CD8-positive, alpha-beta memory T cell (primary cell): ENCODE data around the gene APCS. TPM values are rescaled to one million over a fixed set of nuclear protein-coding genes. Genes with fewer than 3 reads are reported as not detected.

ENCODE experiments used
- CTCF ChIA-PET: fragments of 350-600 bp; sonication (Branson Sonifier 250); formaldehyde crosslinking; loops from one replicate; lab custom pipeline; 2021; ENCODE audit warnings: antibody characterized with exemption; lab: Charles Lee
- POLR2A ChIA-PET: fragments of 350-600 bp; sonication (Branson Sonifier 250); formaldehyde crosslinking; loops from one replicate; lab custom pipeline; 2021; ENCODE audit warnings: antibody characterized with exemption; lab: Charles Lee
- DNase-seq, 5 donors: peaks; one replicate each; pipeline versions ENCODE4 v3.0.0 to v3.0.0-alpha.2; 2020 to 2022; ENCODE audit warnings: mixed read lengths in 1 of 5
- H3K27ac ChIP-seq: one replicate; pipeline ENCODE4 v1.7.0; 2013; ENCODE audit warnings: low read depth, mild to moderate bottlenecking, low read length, moderate library complexity
- H3K27me3 ChIP-seq: 2 replicates; pipeline ENCODE4 v1.7.0; 2013; ENCODE audit warnings: low read length, mild to moderate bottlenecking; ENCODE audit not compliant: insufficient read depth, poor library complexity, severe bottlenecking
- H3K36me3 ChIP-seq: 2 replicates; pipeline ENCODE4 v1.7.0; 2013; ENCODE audit warnings: mild to moderate bottlenecking, low read length, moderate library complexity; ENCODE audit not compliant: insufficient read depth
- H3K4me1 ChIP-seq: 2 replicates; pipeline ENCODE4 v1.7.0; 2013; ENCODE audit warnings: mild to moderate bottlenecking, low read length, moderate library complexity; ENCODE audit not compliant: insufficient read depth
- H3K4me3 ChIP-seq: 2 replicates; pipeline ENCODE4 v1.7.0; 2013; ENCODE audit warnings: mild to moderate bottlenecking, low read length
- H3K9me3 ChIP-seq: 2 replicates; pipeline ENCODE4 v1.7.0; 2013; ENCODE audit warnings: mild to moderate bottlenecking, low read length
- H3K27ac Mint-ChIP-seq, 8 donors: one replicate each; pipeline ENCODE4 v1.8.0; 2020 to 2021; ENCODE audit warnings: mixed read lengths in 8 of 8, mild to moderate bottlenecking in 6 of 8, inconsistent platforms in 3 of 8, moderate library complexity in 3 of 8
- H3K27me3 Mint-ChIP-seq, 2 donors: one replicate each; pipeline ENCODE4 v1.8.0; 2020 to 2021; ENCODE audit warnings: mixed read lengths in 2 of 2, mild to moderate bottlenecking in 1 of 2, moderate library complexity in 1 of 2
- H3K36me3 Mint-ChIP-seq, 3 donors: one replicate each; pipeline ENCODE4 v1.8.0; 2020 to 2021; ENCODE audit warnings: mixed read lengths in 3 of 3, inconsistent platforms in 1 of 3, mild to moderate bottlenecking in 1 of 3
- H3K4me1 Mint-ChIP-seq, 3 donors: one replicate each; pipeline ENCODE4 v1.8.0; 2020 to 2021; ENCODE audit warnings: mixed read lengths in 3 of 3, inconsistent platforms in 1 of 3, mild to moderate bottlenecking in 1 of 3
- H3K4me3 Mint-ChIP-seq, 7 donors: one replicate each; pipeline ENCODE4 v1.8.0; 2020 to 2021; ENCODE audit warnings: mixed read lengths in 7 of 7, mild to moderate bottlenecking in 6 of 7, moderate library complexity in 4 of 7, inconsistent platforms in 2 of 7
- H3K9me3 Mint-ChIP-seq, 5 donors: one replicate each; pipeline ENCODE4 v1.8.0; 2020 to 2022; ENCODE audit warnings: mixed read lengths in 5 of 5, mild to moderate bottlenecking in 3 of 5, moderate library complexity in 2 of 5, inconsistent platforms in 1 of 5
- polyA plus RNA-seq: library from polyadenylated mRNA; unstranded; fragments of 300-500 nt; fragmentation: Illumina TruSeq; gene quantifications from one replicate; pipeline ENCODE4 v1.2.3, GENCODE V29; 2021
- total RNA-seq, 2 experiments: library from RNA; stranded (reverse); gene quantifications; one replicate each; pipeline ENCODE4 v1.2.3, GENCODE V29; 2021

The APCS gene
- total and polyA plus RNA-seq, 3 experiments from 2014 or later: not detected

- Histone ChIP-seq H3K9me3 (no peaks in the 10 kb centered on the region), H3K27ac (no peak overlapping the region), H3K27me3 (no peaks in the 10 kb centered on the region), H3K4me1 (no peaks in the 10 kb centered on the region), H3K4me3 (no peak overlapping the region), H3K36me3 (no peaks in the 10 kb centered on the region)
- Mint-ChIP-seq H3K9me3 (peaks cover 0 to 3% (median 0%) of the 10 kb centered on the region in 5 donors), H3K36me3 (no peaks in the 10 kb centered on the region), H3K4me1 (no peaks in the 10 kb centered on the region), H3K27ac (no peak overlapping the region), H3K27me3 (peaks cover 26 to 43% of the 10 kb centered on the region in 2 donors), H3K4me3 (no peak overlapping the region)
- POLR2A ChIA-PET: interaction anchor here (0.6 kb wide), 1 partner anchor 40 kb away, joined by 3 read pairs; no protein-coding TSS in a partner anchor
- DNase-seq: no peak
- CTCF ChIA-PET: no interaction called here
Observed at GRCh38 chr1:159602501-159602999, 14.9 kb downstream of the APCS start.

- no peaks in the 10 kb centered on the region for H3K27me3 ChIP-seq
- Mint-ChIP-seq H3K36me3 (peaks cover 0 to 2% (median 0%) of the 10 kb centered on the region in 3 donors), H3K9me3 (peaks cover 0 to 3% (median 2%) of the 10 kb centered on the region in 5 donors), H3K4me3 (no peak overlapping the region), H3K27me3 (peaks cover 16 to 49% of the 10 kb centered on the region in 2 donors), H3K4me1 (no peaks in the 10 kb centered on the region), H3K27ac (no peak overlapping the region)
- POLR2A ChIA-PET: no interaction called here
- H3K27ac ChIP-seq: no peak overlapping the region
- no peak for DNase-seq
- H3K36me3 ChIP-seq: no peaks in the 10 kb centered on the region
- CTCF ChIA-PET: no interaction called here
- no peaks in the 10 kb centered on the region for H3K9me3 ChIP-seq
- no peak overlapping the region for H3K4me3 ChIP-seq
- no peaks in the 10 kb centered on the region for H3K4me1 ChIP-seq
Observed at GRCh38 chr1:159612211-159612885, 24.7 kb downstream of the APCS start.

- CTCF ChIA-PET: no interaction called here
- Histone ChIP-seq H3K4me1 (no peaks in the 10 kb centered on the region), H3K27ac (no peak overlapping the region), H3K9me3 (no peaks in the 10 kb centered on the region), H3K36me3 (no peaks in the 10 kb centered on the region), H3K27me3 (no peaks in the 10 kb centered on the region), H3K4me3 (no peak overlapping the region)
- Mint-ChIP-seq H3K36me3 (no peaks in the 10 kb centered on the region), H3K27ac (no peak overlapping the region), H3K4me1 (no peaks in the 10 kb centered on the region), H3K4me3 (no peak overlapping the region), H3K9me3 (peaks cover 0 to 3% (median 2%) of the 10 kb centered on the region in 5 donors), H3K27me3 (peaks cover 8 to 30% of the 10 kb centered on the region in 2 donors)
- POLR2A ChIA-PET: no interaction called here
- DNase-seq: no peak
Observed at GRCh38 chr1:159632922-159633321, 45.3 kb downstream of the APCS start.

Other genes starting within 250 kb of the APCS start
- gene OR10J4, start 155.6 kb upstream of the APCS start, total RNA-seq: not detected
- gene OR10J4, start 155.6 kb upstream of the APCS start, polyA plus RNA-seq: not detected
- gene OR10J1, start 148.1 kb upstream of the APCS start, total RNA-seq: not detected
- not detected for gene OR10J1, start 148.1 kb upstream of the APCS start, polyA plus RNA-seq
- not detected for gene OR10J5, start 51.8 kb upstream of the APCS start, total RNA-seq
- not detected for gene OR10J5, start 51.8 kb upstream of the APCS start, polyA plus RNA-seq
- gene CRP, start 126.8 kb downstream of the APCS start, total RNA-seq: not detected
- gene CRP, start 126.8 kb downstream of the APCS start, polyA plus RNA-seq: not detected
- gene DUSP23, start 193.1 kb downstream of the APCS start, total RNA-seq: 10 to 100 TPM; 35.5 to 38.1 TPM
- 65.8 TPM for gene DUSP23, start 193.1 kb downstream of the APCS start, polyA plus RNA-seq
- gene FCRL6, start 214.5 kb downstream of the APCS start, total RNA-seq: 1 to 10 TPM; 1.5 to 1.8 TPM
- 129 TPM for gene FCRL6, start 214.5 kb downstream of the APCS start, polyA plus RNA-seq
- gene SLAMF8, start 239.0 kb downstream of the APCS start, total RNA-seq: 1 to 10 TPM; 3.2 to 4.0 TPM
- gene SLAMF8, start 239.0 kb downstream of the APCS start, polyA plus RNA-seq: 7.3 TPM